Fibroblast of lung (primary cell): Measurements from ENCODE around the gene NAT8L.

Experiments used
- CTCF ChIP-seq, 2 donors: IDR thresholded peaks in 1 of 2; conservative IDR thresholded peaks in 1 of 2; 1 replicate in 1 of 2; 2 replicates in 1 of 2; pipeline ENCODE4 v1.5.1; 2011 to 2012; ENCODE audit warnings: low read length in 2 of 2, control low read depth in 1 of 2, inconsistent platforms in 1 of 2, low read depth in 1 of 2, mild to moderate bottlenecking in 1 of 2
- EZH2 ChIP-seq: IDR thresholded peaks from 2 replicates; pipeline ENCODE4 v1.5.1; 2012; ENCODE audit warnings: low read length, control low read depth, mild to moderate bottlenecking; ENCODE audit errors: missing control alignments

GRCh38 chr4:2093265-2093664 is 34.1 kb downstream of the NAT8L start:
- TF ChIP-seq CTCF (conservative IDR thresholded peaks at IDR 0.05 in 1 of 2, IDR thresholded peaks at IDR 0.05 in 1 of 2; ENCODE audit: low read depth in 1 of 2, low read length in 2 of 2) (no peak), EZH2 (no peak)
